ENCODE data around the gene SASH1. TPM values are rescaled to one million over a fixed set of nuclear protein-coding genes. Genes with fewer than 3 reads are reported as not detected.

SASH1 gene
- total RNA-seq, 1 experiment from 2014 or later: 6.6 TPM

GRCh38 chr6:148514091-148514845, 171.6 kb downstream of the SASH1 start:
- ChIA-PET POLR2A (interaction anchor here (0.6 kb wide), 1 partner anchor 15 kb away, joined by 3 read pairs; no protein-coding TSS in a partner anchor), CTCF (no interaction called here)
- ATAC-seq: no peak
- Histone ChIP-seq H3K27ac (ENCODE audit: low read length) (no peak overlapping the region), H3K27me3 (ENCODE audit: control insufficient read depth, insufficient read depth, low read length) (no peaks in the 10 kb centered on the region), H3K9me3 (ENCODE audit: control insufficient read depth, insufficient read depth, low read depth, low read length) (no peaks in the 10 kb centered on the region), H3K4me1 (ENCODE audit: control insufficient read depth, insufficient read depth, low read length) (no peaks in the 10 kb centered on the region), H3K36me3 (ENCODE audit: control insufficient read depth, insufficient read depth, low read length) (no peaks in the 10 kb centered on the region), H3K4me3 (ENCODE audit: low read depth in 2 of 2, low read length in 2 of 2) (no peak overlapping the region)
- TF ChIP-seq CTCF (IDR thresholded peaks at IDR 0.05): no peak
- no peak for TF ChIP-seq SIN3A (IDR thresholded peaks at IDR 0.05; ENCODE audit: borderline replicate concordance, insufficient read depth, low read depth, low read length)
- no peak for TF ChIP-seq POLR2AphosphoS5 (IDR thresholded peaks at IDR 0.05; ENCODE audit: low read depth, low read length)
- no peak for TF ChIP-seq REST (IDR thresholded peaks at IDR 0.05; ENCODE audit: insufficient read depth in 1 of 2, low read depth in 2 of 2, low read length in 1 of 2)
- TF ChIP-seq TCF7L2 (IDR thresholded peaks at IDR 0.05; ENCODE audit: low read depth, low read length): no peak
- in situ Hi-C loops (cut with HindIII; ENCODE audit: low pct_unique_long_range_greater_than_20kb, low sequenced_read_pairs) (no loop called here), intact Hi-C loops (cut with micrococcal nuclease; ENCODE audit: unreplicated experiment) (no loop called here)
- no peak for DNase-seq (ENCODE audit: low read depth, low spot score)
- no TSS peak for BruUV-seq (replicated peaks)

GRCh38 chr6:148516217-148516616, 173.6 kb downstream of the SASH1 start:
- H3K27ac ChIP-seq (ENCODE audit: low read length): no peak overlapping the region
- BruUV-seq (replicated peaks): no TSS peak
- ChIA-PET POLR2A (no interaction called here), CTCF (no interaction called here)
- no peaks in the 10 kb centered on the region for H3K27me3 ChIP-seq (ENCODE audit: control insufficient read depth, insufficient read depth, low read length)
- no peaks in the 10 kb centered on the region for H3K36me3 ChIP-seq (ENCODE audit: control insufficient read depth, insufficient read depth, low read length)
- H3K4me3 ChIP-seq (ENCODE audit: low read depth in 2 of 2, low read length in 2 of 2): no peak overlapping the region
- DNase-seq (ENCODE audit: low read depth, low spot score): no peak
- H3K4me1 ChIP-seq (ENCODE audit: control insufficient read depth, insufficient read depth, low read length): no peaks in the 10 kb centered on the region
- no peaks in the 10 kb centered on the region for H3K9me3 ChIP-seq (ENCODE audit: control insufficient read depth, insufficient read depth, low read depth, low read length)
- no peak for ATAC-seq
- TF ChIP-seq CTCF (IDR thresholded peaks at IDR 0.05): no peak
- no peak for TF ChIP-seq REST (IDR thresholded peaks at IDR 0.05; ENCODE audit: insufficient read depth in 1 of 2, low read depth in 2 of 2, low read length in 1 of 2)
- no peak for TF ChIP-seq TCF7L2 (IDR thresholded peaks at IDR 0.05; ENCODE audit: low read depth, low read length)
- TF ChIP-seq POLR2AphosphoS5 (IDR thresholded peaks at IDR 0.05; ENCODE audit: low read depth, low read length): no peak
- TF ChIP-seq SIN3A (IDR thresholded peaks at IDR 0.05; ENCODE audit: borderline replicate concordance, insufficient read depth, low read depth, low read length): no peak
- in situ Hi-C loops (cut with HindIII; ENCODE audit: low pct_unique_long_range_greater_than_20kb, low sequenced_read_pairs) (no loop called here), intact Hi-C loops (cut with micrococcal nuclease; ENCODE audit: unreplicated experiment) (no loop called here)
